ENCODE measurements around the gene CEP120.

GRCh38 chr5:123391009-123391408, 32.2 kb downstream of the CEP120 start:
- TF ChIP-seq CTCF (IDR thresholded peaks at IDR 0.05 in 8 of 11, conservative IDR thresholded peaks at IDR 0.05 in 3 of 11) = no peak
- TF ChIP-seq POLR2A (IDR thresholded peaks at IDR 0.05) = no peak
